SU-DHL-6 (cell line): Measurements from ENCODE around the gene SLC35B2.

Experiments used
- EZH2phosphoT487 ChIP-seq: fragments of 200-600 bp; sonication (generic), shearing (Covaris generic); conservative IDR thresholded peaks from 2 replicates; pipeline ENCODE4 v1.6.1; 2018; ENCODE audit warnings: mild to moderate bottlenecking, antibody characterized with exemption, low read length, moderate library complexity, mixed read lengths
- TF ChIP-seq, protein P1 (sequence below): fragments of 200-600 bp; sonication (generic); IDR thresholded peaks from one replicate; pipeline ENCODE4 v1.5.1; 2017; ENCODE audit warnings: antibody characterized with exemption, mild to moderate bottlenecking, low read length, moderate library complexity; ENCODE audit not compliant: insufficient read depth, poor library complexity, severe bottlenecking

DNA sequence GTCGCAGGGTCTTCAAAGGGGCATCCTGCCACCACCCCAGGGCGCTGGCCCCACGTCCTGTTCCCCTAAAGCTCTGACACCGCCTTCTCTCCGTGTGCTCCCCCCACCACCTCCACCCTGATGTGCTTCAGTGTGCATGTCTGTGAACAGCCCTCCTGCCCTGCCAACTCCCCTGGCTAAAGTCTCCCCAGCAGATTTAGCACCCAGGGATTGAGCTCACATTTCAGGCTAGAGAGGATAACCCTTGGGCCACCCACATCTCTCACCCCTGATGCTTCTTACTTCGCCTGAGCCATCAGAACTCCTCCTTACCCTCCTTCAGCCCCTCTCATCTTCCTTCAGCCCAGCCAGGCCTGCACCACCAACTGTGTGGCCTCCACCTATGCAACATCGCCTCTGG lies 20.4 kb upstream of the SLC35B2 start:
- TF ChIP-seq, protein P1, sequence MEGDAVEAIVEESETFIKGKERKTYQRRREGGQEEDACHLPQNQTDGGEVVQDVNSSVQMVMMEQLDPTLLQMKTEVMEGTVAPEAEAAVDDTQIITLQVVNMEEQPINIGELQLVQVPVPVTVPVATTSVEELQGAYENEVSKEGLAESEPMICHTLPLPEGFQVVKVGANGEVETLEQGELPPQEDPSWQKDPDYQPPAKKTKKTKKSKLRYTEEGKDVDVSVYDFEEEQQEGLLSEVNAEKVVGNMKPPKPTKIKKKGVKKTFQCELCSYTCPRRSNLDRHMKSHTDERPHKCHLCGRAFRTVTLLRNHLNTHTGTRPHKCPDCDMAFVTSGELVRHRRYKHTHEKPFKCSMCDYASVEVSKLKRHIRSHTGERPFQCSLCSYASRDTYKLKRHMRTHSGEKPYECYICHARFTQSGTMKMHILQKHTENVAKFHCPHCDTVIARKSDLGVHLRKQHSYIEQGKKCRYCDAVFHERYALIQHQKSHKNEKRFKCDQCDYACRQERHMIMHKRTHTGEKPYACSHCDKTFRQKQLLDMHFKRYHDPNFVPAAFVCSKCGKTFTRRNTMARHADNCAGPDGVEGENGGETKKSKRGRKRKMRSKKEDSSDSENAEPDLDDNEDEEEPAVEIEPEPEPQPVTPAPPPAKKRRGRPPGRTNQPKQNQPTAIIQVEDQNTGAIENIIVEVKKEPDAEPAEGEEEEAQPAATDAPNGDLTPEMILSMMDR = no peak
- TF ChIP-seq EZH2phosphoT487 = no peak
